HG03280 (cell line): Measurements from ENCODE around the gene DYNLL2.
"Not testable (repeated sequence)": the region's sequence is repeated elsewhere in the genome, so short reads cannot be mapped to it uniquely, and the experiment has no call there.

Source experiments
- ATAC-seq: cut with Tn5 transposase; IDR thresholded peaks from one replicate; pipeline ENCODE4 v1.9.1; 2021; ENCODE audit warnings: mild to moderate bottlenecking, moderate library complexity; ENCODE audit not compliant: unreplicated experiment

Gene DYNLL2

DNA sequence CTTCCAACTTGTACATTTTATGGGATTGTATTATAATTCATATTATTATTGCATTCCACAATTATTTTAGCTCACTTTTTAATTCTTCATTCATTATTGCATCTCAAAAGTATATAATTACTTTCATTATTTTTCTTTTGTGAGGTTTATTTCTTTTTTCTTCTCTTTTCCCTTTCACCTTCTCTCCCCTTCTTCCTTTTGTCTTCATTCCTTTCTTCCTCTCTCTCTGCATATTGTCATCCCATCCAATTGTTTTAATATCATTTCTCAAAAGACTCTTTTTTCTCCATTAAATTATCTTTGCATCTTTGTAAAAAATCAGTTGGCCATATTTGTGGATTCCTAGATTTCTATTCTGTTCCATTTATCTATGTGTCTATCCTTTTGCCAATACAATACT, 17.3 kb downstream of the DYNLL2 start:
- ATAC-seq = no peak

DNA sequence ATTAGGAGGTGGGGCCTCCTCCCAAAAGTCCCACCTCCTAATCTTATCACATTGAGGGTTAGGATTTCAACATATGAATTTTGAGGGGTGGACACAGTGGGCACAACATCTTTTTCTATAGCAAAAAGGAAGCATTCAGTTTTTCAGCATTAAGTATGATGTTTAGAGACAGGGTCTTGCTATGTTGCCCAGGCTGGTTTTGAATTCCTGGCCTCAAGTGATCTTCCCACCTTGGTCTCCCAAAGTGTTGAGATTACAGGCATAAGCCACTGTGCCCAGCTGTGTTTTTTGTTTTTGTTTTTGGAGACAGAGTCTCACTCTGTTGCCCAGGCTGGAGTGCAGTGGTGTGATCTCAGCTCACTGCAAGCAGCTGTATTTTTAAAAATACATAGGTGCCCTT, 18.7 kb downstream of the DYNLL2 start:
- not testable (repeated sequence) for ATAC-seq

DNA sequence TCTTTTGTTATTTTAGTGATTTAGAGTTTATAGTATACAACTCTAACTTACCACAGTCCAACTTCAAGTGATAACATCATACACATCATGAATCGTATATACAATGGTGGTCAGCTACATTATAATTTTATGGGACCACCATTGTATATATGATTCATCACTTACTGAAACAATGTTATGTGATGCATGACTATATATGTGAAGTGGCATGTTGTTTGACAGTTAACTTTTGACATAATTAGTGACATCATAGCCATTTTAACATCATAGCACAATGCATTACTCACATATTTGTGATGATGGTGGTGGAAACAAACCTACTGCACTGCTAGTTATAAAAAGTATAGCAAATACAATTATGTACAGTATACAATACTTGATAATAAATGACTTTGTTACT, 21.9 kb downstream of the DYNLL2 start:
- no peak for ATAC-seq

DNA sequence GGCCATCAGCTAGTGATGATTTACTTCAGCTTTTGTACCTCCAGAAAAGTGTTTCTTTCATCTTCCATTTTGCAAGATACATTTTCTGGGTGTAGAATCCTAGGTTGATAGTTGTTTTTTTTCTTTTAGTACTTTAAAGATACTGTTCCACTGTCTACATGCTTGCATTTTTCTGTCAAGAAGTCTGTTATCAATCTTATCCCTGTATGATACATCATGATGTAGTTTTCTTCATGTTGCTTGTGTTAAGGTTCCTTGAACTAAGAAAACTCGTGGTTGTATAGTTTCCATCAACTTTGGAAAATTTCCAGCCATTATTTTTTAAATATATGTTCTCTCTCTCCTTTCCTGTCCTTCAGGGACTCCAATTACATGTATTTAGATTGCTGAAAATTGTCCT, 24.1 kb downstream of the DYNLL2 start:
- ATAC-seq = no peak

DNA sequence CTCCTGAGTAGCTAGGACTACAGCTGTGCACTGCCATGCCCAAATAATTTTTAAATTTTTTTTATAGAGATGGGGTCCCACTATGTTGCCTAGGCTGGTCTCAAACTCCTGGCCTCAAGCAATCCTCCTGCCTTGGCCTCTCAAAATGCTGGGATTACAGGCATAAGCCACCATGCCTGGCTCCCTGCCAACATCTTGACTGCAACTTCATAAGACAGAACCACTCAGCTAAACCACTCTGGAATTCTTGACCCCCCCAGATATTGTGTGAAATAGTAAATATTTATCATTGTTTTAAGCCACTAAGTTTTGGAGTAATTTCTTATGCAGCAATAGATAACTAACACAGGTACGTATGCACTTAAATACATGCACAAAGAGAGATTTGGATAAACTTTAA, 26.0 kb downstream of the DYNLL2 start:
- ATAC-seq = no peak

DNA sequence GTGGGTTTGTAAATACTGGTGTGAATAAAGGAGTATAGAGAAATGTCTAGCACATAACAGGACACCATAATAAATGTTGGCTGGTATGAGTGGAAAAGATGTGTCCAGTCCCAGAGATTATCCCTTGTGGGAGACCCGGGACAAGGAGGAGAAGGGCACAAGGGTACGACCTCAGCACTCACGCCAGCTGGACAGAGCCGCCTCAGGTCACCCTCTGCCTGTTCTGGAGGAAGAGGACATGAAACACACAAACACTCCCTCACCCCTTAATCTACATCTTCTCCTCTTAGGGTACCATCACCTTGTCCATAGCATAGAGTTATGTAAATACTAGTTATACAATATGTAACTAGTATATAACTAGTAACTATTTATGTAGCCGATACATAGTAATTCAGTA, 26.8 kb downstream of the DYNLL2 start:
- ATAC-seq = no peak

DNA sequence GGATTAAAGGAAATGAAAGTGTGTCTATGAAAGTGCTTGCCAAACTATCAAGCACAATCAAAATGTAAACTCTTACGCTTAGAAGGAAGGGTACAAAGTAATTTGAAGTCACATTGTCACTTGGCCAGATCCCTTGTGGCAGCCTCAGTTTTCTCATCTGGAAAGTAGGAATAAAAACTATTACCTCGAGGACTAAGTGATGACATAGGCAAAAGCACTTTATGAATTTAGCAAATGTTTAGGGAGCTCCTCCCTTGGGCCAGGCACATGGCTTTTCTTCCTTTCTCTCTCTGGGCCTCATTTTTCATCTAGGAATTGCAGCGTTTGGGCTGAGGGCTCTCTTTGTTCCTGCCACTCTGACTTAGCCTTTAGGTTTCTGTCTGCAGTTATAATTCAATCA, 28.5 kb downstream of the DYNLL2 start:
- no peak for ATAC-seq

DNA sequence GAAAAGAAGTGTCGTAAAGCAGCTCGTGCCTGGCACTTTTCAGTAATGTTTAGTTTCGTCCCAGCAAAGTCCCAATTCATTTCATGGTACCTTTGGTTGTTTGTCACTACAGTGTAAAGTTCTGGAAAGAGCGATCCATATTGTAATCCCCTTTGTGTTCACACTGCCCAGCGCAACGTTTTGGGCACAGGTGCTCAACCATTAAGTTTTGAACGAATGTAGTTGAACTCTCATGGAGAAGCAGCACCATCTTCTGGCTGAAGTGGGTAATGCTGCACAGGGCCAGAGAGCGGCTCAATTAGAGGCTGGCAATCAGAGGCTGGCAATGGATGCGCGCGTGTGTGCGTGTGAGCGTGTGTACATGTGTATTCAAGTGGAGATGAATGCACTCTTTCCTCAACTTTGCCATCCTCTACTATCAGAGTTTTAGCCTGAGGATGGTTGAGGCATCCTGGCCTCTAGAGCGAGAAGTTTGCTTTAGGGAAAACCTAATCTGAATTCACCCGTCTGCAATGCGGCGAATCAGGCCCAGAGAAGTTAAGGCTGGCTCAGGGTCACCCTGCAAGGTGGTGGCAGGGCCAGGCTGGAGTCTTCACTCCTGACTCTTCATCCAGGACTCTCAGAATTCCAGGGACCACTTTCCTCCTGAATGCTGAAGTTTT, 29.9 kb downstream of the DYNLL2 start:
- peak; percentile 45 for ATAC-seq

DNA sequence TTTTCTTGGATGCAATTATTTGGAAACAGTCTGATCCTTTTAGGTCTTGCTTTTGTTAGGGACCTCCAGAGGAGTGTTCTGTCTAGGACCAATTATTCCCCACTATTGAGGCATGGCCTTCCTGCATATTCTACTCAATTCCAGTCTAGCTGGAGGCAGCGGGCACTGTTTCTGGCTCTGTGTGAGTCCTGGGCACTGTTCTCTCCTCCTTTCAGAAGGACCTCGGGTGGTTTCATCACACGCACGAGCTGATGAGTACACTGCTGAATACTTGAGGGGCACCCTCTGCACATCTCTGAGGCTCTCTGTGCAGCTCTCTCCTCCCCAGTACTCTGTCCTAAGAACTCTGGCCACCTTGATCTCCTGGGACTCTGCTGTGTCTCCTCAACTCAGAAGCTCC, 30.7 kb downstream of the DYNLL2 start:
- ATAC-seq = no peak

DNA sequence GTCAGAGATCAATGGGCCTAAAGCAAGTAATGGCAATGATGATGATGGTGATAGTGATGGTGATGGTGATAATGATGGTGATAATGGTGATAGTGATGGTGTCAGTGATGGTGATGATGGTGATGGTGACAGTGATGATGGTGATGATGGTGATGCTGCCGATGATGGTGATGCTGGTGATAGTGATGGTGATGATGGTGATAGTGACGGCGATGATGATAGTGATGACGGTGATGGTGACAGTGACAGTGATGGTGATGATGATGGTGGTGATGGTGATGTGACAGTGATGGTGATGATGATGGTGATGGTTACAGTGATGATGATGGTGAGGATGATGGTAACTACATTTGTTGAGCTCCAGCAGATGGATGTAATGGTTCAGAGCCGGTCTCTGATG, 34.2 kb downstream of the DYNLL2 start:
- no peak for ATAC-seq

DNA sequence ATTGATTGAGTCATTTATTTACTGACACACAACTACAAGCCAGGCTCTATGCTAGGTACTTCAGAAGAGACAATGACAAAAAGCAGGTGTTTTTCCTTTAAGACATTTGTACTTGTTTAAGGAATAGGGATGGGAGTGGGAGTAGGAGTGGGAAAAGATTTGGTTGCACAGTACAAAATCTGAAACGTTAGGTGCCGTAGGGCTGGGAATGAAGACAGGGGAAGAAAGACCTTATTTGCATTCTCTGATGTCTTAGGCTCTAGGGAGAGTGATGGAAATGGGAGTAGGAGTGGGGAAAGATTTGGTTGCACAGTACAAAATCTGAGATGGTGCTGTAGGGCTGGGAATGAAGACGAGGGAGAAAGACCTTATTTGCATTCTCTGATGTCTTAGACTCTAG, 36.3 kb downstream of the DYNLL2 start:
- no peak for ATAC-seq

DNA sequence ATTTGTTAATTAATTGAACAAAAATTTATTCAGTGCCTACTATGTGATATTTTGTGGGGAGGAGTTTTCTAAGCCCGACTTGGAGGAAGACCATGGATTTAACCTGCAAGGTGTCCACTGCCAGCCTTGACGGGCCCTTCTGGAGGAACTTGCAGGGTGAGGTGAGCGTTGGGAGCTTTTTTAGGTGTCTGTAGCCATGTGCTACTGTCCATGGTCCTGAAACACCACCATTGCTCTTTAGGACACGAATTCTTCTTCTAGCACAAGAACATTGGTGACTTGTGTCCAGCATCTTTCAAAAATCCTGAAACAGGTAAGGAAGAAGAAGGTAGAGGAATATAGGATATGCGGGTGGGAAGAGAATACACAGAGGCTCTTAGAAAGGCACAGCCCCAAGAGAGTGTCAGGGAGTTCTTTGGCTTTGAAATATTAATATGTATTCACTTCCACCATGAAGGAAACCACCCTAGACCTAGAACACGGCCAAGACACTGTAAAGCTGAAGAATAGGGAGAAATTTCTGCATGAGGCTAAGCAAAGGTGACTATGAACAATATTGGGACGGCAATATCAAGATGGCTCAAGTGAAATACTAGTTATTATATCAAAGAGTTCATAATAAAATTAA, 37.1 kb downstream of the DYNLL2 start:
- ATAC-seq = no peak

DNA sequence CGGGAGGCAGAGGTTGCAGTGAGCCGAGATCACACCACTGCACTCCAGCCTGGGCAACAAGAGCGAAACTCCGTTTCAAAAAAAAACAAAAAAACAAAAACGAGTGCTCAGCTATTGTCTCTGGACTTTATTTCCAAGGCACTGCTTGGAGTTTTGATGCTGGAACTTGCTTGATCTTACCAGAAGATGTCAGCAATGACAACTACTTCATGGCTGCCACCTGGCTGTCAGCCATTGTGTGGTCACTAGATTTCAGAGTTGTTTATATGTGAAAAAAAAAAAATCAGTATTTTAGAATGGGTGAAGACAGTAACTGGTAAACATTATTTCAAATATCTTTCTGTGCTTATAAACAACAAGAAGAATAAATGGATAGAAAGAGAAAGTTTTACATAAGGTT, 38.7 kb downstream of the DYNLL2 start:
- no peak for ATAC-seq

DNA sequence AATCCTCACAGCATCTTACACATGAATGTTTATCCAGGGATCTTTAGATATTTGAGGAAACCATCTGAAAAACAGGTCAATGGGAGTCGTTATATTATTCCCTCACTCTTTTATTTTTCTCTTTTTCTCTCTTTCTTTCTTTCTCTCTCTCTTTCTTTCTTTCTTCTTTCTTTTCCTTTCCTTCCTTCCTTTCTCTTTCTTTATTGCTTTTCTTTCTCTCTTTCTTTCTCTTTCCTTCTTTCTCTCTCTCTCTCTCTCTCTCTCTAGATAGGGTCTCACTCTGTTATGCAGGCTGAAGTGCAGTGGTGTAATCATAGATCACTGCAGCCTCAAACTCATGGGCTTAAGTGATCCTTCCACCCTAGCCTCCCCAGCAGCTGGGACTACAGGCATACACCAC, 44.6 kb downstream of the DYNLL2 start:
- no peak for ATAC-seq

DNA sequence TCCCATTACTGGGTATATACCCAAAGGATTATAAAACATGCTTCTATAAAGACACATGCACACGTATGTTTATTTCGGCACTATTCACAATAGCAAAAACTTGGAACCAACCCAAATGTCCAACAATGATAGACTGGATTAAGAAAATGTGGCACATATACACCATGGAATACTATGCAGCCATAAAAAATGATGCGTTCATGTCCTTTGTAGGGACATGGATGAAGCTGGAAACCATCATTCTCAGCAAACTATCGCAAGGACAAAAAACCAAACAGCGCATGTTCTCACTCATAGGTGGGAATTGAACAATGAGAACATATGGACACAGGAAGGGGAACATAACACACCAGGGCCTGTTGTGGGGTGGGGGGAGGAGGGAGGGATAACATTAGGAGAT, 49.5 kb downstream of the DYNLL2 start:
- ATAC-seq = not testable (repeated sequence)

DNA sequence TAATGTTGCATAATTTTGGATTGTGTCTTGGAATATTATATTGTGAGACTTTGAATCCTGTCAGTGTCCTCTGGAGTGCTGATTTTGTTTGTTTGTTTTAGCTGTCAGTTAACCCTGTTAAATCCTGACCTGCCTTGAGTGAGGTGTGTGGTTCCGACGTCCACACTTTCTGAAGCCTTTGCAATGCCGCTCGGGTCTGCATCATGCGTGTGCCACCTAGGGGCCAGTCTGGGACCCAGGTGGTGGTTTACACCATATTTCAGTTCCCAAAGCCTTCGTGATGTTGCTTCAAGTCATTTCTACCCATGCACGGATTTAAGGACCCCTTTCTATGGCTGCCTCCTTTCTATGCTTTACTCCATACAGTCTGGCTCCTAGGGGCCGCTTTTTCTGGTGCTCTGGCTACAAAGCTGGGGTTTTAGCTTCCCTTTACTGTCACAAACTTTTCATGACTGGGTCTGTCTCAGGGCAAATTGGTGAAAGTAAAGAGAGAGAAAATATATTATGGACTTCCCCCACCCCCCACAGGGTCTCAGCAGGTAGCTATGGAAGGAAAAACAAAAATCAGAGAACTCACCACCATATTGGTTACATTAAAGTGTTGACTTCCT, 53.6 kb downstream of the DYNLL2 start:
- no peak for ATAC-seq

DNA sequence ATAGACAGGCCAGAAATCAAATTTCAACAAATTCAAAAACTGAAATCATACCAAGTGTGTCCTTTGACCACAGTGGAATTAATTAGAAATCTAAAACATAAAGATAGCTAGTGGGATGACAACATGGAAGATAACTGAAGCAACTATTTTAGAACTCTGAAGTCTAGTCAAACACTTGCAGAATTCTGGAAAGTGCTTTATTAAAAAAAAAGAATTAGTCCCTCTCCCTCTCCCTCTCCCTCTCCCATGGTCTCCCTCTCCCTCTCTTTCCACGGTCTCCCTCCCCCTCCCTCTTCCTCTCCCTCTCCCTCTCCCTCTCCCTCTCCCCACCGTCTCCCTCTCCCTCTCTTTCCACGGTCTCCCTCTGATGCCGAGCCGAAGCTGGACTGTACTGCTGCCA, 58.3 kb downstream of the DYNLL2 start:
- no peak for ATAC-seq

DNA sequence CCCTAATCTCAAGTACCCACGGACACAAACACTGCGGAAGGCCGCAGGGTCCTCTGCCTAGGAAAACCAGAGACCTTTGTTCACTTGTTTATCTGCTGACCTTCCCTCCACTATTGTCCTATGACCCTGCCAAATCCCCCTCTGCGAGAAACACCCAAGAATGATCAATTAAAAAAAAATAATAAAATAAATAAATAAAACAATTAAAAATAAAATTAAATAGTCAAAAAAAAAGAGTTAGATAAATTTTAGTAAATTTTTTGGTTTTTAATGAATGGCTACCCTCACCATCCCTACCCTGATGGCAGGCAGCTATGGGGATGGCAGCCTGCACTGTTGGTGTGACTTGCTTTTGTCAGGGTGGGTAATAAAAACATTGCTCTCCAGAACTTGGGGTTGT, 60.1 kb downstream of the DYNLL2 start:
- ATAC-seq = not testable (repeated sequence)

DNA sequence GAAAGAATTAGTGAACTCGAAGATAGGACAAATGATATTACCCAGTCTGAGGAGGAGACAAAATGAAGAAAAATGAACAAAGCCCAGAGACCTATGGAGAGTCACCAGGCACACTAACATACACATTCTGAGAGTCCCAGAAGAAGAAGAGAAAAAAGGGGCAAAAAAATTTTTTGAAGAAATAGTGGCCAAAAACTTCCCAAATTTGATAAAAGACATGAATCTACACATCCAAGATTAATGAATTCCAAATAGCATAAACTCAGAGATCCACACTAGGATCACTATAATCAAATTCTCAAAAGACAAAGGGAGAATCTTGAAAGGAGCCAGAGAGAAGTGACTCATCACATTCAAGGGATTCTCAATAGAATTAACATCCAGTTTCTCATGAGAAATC, 61.6 kb downstream of the DYNLL2 start:
- ATAC-seq = no peak
